CD1c-positive myeloid dendritic cell (primary cell): ENCODE results near the gene OAS2.
"Not testable (repeated sequence)": the region's sequence is repeated elsewhere in the genome, so short reads cannot be mapped to it uniquely, and the experiment has no call there.

Experiments used
- DNase-seq: peaks from one replicate; pipeline ENCODE4 v3.0.0-alpha.2; 2016; ENCODE audit errors: extremely low spot score

OAS2 gene

DNA sequence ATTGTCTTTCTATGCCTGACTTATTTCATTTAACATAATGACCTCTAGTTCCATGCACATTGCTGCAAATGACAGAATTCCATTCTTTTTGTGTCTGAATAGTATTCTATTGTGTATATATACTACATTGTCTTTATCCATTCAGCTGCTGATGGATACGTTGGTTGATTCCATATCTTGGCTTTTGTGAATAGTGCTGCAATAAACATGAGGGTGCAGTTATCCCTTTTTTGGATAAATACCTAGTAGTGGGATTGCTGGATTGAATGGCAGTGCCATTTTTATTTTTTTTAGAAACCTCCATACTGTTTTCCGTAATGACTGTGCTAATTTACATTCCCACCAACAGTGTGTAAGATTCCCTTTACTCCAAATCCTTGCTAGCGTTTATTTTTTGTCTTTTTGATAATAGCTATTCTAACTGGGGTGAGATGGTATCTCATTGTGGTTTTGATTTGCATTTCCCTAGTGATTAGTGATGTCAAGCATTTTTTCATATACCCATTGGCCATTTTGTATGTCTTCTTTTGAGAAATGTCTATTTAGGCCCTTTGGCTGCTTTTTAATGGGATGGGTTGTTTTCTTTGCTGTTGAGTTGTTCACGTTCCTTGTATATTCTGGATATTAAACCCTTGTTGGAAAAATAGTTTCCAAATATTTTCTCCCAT lies 2.3 kb downstream of the OAS2 start:
- peak; percentile 41 for DNase-seq

DNA sequence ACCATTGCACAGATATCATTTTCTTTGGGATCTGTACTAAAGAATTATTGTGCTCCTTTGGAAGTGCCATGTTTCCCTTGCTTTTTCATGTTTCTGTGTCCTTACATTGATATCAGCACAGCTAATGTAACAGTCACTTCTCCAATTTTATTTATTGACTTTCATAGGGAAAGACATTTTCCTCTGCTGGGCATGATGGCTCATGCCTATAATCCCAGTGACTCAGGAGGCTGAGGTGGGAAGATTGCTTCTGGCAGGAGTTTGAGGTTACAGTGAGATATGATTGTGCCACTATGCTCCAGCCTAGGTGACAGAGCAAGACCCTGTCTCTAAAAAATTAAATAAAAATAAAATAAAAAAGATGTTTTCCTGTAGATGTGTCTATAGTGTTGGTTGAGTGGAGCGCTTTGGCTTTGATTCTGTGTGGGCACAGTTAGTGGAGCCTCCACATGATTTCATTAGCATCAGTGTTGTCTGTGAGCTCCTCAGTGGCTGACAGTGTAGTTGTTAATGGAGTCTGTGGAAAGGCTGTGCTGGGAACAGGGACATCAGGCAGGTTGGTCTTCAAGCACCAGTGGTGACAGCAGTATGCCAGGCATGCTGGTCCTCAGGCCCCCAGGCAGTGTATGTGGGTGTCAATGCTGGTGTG lies 7.4 kb downstream of the OAS2 start:
- no peak for DNase-seq

DNA sequence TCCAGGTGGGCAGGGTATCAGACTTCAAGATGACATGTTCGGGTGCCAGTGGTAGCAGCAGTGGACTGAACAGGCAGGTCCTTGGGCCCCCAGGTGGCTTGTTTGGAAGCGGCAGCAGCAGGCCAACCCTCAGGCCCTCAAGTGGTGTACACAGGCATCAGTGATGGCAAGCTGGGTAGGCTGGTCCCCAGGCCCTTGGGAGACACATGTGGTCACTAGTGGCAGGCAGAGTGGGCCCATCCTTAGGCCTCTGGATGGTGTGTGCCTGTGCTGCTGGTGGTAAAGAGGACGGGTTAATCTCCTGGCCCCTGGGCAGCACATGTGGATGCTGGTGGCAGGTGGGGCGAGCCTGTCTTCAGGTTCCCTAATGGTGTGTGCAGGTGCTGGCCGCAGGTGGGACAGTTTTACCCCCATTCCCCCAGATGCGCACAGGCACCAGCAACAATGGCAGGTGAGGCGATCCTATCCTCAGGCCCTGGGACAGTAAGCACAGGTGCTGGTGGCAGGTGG lies 8.0 kb downstream of the OAS2 start:
- no peak for DNase-seq

DNA sequence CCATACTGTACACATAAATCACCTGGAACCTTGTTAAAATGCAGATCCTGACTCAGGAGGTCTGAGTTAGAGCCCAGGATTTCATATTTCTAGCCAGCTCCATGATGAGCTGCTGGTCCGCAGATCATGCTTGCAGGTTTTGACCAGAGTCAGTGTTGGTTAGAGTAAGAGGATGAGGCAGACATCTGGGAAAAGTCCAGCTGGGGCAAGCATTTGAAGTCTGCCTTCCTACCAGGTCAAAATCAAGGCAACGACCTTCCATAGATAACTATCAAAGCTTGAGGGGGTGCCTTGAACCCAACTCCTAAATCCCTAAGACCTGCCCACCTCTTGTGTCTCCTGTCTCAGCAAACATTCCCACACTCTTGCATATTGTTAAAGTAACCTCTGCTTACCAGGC lies 9.2 kb downstream of the OAS2 start:
- no peak for DNase-seq

DNA sequence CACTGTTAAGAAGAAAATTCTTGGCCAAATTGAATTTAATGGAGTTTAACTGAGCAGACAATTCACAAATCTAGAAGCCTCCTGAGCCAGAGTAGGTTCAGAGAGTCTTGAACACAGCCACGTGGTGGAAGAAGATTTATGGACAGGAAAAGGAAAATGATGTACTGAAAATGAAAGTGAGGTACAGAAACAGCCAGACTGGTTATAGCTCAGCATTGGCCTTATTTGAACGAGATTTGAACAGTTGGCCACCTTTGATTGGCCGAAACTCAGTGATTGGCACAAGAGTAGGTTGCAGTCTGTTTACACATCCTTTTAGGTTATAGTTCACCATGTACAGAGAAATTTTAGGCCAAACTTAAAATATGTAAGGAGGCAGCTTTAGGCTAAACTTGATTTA lies 9.9 kb downstream of the OAS2 start:
- DNase-seq = no peak

DNA sequence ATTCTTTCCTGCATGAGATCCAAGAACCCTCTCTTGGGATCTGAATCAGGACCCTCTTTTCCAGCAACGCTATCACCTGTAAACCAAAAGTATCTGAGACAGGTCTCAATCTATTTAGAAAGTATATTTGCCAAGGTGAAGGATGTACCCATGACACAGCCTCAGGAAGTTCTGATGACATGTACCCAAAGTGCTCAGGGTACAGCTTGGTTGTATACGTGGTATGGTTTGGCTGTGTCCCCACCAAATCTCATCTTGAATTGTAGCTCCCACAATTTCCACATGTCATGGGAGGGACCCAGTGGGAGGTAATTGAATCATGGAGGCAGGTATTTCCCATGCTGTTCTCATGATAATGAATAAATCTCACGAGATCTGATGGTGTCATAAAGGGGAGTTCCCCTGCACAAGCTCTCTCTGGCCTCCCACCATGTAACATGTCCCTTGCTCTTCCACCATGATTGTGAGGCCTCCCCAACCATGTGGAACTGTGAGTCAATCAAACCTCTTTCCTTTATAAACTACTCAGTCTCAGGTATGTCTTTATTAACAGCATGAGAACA lies 10.6 kb downstream of the OAS2 start:
- DNase-seq = not testable (repeated sequence)

DNA sequence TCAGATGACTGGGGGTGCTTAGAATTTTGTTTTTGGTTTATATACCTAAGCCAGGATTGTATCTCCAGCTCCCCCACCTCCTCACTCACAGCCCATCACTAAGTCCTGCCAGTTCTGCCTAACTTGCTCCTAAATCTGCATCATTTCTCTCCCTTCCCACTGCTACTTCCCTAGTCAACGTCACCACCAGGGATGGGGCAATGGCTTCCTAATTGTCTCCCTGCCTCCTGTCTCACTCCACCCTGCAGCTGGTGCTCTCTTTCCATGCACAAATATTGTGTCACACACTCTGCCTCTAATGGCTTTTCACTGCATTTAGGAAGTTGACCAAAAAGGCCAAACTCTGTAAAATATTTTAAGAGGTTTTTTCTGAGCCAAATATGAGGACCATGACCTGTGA lies 11.5 kb downstream of the OAS2 start:
- DNase-seq = no peak

DNA sequence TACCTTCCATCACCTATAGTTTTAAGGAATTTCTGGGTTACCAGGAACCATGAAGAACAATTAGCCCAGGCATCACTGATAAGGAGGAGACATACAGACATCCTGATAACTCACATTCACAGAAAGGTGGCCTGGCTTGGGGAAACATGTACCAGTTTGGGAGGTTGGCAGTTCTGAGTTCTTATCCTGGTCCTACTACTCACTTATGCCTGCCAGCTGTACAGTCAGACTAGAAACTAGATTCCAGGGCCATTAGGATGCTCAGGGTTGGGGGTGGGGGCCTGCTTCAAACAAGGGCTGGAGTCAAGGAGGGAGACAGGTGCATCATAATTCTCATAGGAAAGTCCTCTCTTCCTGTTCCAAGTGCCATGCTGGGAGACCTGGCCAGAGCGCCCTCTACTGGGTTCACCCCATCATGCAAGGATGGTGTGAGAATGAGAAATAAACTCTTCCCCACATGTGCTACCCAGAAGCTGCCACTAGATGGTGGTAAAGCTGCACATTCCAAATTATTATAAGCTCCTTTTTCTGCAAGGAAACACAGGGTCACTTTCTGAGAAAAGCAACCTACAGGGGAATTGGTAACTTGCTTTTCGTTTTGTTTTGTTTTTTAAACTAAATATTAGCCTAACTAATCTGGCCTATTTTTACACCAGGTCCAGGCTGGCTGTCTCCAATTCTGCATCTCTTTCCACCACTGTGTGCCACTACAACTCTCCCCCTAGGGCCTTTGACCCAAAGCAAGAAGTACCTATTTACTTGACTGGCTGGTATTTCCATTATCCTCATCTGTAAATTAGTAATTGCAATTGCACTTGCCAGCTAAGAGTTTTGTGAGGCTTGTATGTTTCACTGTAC lies 14.5 kb downstream of the OAS2 start:
- DNase-seq = peak; percentile 74

DNA sequence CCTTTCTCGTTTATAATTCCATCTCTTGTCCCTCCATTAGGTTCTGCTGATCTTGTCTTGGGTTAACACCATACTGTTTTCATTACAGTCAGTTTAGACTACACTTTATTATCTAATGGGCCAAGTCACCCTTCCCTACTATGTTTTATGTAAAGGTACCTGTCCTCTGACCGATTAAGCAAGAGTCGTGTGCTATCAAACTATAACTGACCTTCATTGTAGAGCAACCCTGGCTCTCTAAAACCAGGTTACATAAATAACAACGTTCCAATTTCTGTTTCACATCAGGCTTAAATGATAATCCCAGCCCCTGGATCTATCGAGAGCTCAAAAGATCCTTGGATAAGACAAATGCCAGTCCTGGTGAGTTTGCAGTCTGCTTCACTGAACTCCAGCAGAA lies 16.7 kb downstream of the OAS2 start:
- DNase-seq = no peak

DNA sequence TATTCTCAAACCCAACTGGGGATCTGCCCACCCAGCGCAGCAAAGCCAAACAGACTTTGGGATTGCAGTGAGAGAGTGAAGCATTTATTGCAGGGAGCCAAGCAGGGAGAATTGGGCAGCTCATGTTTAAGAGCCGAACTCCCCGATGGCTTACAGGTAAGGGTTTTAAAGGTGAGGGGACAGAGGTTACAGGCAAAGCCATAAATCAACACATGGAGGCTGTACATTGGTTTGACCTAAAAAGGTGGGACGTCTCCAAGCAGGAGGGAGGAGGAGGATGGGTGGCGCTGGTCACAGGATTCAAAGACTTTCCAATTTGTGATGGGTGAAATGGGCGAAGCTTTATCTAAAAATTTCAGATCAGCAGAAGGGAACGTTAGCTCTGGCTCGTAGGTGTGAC lies 18.2 kb downstream of the OAS2 start:
- DNase-seq = no peak

DNA sequence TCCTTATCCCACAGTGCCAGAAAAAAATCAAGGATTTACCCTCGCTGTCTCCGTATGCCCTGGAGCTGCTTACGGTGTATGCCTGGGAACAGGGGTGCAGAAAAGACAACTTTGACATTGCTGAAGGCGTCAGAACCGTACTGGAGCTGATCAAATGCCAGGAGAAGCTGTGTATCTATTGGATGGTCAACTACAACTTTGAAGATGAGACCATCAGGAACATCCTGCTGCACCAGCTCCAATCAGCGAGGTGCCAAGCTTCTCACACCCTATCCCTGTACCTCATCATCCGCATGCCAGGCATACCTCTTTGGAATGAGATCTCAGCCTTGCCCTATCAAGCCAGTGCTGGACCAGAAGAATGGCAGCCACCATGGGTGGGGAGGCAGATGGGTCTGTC lies 19.2 kb downstream of the OAS2 start:
- DNase-seq = no peak

DNA sequence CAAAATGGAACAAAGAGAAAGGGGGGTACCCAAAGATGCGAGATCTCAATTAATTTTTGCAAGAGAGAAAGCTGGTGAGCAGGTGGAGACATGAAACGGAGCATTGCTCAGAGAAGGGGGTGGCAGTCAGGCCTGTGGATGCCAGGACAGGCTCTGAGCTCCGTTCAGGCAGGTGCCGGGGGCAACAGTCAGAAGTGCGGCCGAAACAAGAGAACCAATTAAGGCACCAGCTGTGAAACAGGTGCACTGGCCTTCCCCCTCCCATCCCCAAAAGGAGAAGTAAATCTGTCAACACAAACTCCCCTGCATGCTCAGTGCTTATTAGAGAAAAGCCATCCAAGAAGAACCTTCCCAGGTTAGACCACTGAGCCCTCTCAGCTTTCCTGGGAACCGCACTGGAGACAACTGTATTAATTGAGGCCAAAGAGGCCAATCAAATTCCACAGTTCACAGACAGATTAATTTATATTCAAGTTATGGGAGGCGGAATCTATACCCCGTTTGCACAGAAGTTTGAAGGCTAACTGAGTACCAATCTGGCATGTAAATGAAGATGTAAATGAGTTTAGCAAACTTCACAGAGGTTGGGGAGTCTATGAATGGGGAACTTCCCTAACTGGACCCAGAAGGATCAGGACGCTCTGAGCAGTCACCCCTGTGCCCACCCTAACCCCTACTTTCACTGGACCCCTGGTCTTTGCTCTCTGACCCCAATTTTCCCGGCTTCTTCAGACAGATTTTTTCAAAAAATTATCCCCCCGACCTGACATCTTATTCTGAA lies 20.9 kb downstream of the OAS2 start:
- DNase-seq = no peak

DNA sequence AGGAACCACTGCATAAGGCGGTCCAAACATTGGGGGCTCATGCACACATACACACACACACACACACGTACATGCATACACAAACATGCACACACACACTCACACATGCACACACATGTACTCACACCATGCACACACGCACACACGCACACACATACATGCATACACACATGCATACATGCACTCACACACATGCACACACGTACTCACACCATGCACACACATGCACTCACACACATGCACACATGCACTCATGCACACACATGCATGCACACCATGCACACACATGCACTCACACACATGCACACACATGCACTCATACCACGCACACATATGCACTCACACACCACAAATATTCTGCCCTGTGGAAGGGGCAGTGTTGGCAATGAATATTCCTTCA lies 22.1 kb downstream of the OAS2 start:
- no peak for DNase-seq

DNA sequence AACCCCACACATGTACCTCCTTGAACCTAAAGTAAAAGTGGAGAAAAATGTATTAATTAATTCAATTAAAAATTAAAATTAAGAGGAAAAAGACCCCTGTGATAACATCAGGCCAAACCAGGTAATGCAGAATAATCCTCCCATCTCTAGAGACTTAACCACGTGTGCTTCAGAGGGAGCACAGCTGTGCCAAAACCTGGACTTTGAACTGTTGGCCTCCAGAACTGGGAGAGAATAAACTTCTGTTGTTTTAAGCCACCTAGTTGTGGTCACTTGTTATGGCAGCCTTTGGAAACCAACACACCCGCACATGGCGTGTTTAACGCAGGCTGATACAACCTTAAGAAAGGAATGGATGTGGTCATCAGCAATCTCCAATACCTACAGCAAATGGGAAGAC lies 23.8 kb downstream of the OAS2 start:
- no peak for DNase-seq

DNA sequence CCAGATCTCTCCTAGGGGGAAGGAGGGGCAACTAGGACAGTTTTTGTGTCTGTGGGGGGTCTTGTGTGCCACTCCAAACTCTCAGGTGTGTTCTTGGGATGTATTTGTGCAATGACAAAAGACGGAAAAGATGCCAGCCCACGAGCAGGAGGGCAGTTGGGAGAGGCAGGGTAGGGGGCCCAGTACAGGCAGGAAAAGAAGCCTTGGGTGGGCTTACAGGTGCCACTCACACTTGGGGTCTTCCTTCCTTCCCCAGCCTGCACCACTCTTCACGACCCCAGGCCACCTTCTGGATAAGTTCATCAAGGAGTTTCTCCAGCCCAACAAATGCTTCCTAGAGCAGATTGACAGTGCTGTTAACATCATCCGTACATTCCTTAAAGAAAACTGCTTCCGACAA lies 24.4 kb downstream of the OAS2 start:
- no peak for DNase-seq

DNA sequence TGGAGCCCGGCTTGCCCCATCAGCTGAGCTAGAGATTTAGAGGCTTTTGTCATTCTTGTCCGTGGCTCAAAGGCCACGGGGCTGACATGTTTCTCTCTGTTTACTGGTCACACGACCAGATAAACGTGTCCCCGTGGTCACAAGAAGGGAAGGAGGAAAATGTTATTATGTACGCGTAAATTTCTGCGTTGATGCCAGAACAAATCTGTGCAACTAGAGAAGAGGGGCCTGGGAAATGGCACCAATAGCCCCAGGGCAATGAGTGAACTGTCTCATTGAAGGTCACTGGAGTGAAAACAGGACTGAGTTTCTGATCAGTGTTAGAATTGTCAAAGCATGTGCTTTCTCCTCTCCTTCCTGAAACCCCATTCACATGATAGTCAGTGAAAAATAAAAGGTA lies 25.3 kb downstream of the OAS2 start:
- no peak for DNase-seq

DNA sequence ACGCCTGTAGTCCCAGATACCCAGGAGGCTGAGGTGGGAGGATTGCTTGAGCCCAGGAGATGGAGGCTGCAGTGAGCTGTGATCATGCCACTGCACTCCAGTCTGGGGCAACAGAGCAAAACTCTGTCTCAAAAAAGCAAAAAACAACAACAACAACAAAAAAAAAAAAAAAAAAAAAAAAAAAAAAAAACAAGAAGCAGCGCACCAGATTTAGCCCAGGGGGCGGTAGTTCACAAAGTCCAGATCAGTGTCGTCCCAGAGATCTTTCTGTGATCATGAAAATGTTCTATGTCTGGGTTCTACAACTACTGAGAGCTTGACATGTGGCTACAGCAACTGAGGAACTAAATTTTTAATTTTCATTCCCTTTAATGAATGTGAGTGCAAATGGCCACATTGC lies 27.4 kb downstream of the OAS2 start:
- no peak for DNase-seq

DNA sequence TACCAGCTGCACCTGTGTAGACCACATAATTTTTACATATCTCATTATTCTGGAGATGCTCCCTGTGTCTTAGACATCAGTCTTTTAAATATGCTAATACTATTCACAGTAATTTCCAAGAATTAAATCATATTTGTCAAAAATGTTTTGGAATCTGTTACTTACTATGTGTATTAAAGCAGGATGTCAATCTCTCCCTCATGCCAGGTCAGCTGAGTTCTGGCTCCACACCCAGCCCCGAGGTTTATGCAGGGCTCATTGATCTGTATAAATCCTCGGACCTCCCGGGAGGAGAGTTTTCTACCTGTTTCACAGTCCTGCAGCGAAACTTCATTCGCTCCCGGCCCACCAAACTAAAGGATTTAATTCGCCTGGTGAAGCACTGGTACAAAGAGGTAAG lies 27.9 kb downstream of the OAS2 start:
- DNase-seq = no peak

DNA sequence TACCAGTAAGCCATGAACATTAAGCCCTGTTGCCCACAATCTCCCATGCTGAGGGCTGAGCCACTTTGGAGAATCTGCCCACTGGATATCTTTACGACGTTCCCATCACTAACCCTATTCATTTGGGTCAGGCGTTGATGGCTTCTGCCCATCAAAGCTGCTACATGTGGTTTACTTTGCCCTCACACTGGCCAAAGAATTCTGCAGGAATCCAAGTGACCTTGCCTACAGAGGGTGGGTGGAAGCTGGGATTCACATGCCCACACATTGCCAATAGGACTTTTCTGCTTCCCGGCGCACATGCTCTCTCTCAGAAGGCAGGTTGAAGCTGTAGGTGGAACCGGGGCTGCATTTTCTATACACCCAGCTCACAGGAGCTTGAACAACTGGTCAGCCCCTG lies 28.3 kb downstream of the OAS2 start:
- no peak for DNase-seq

DNA sequence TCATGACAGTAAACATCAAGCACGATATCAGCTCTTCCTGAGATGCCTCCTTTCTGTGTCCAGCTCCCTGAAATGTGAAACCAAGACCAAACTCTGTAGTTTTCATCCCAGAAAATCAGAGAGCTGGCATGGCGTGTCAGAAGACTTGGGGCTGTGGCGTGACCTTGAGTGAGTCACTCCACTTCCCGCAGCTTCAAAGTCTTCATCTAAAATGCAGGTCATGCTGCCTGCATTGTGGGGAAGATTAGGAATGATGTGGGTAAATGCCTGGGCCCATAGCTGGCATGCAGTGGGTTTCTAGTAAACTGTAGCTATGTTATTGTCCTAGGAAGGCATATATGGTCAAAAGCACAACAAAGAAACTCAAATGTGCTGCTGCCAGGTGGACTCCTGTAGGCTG lies 28.8 kb downstream of the OAS2 start:
- DNase-seq = no peak

DNA sequence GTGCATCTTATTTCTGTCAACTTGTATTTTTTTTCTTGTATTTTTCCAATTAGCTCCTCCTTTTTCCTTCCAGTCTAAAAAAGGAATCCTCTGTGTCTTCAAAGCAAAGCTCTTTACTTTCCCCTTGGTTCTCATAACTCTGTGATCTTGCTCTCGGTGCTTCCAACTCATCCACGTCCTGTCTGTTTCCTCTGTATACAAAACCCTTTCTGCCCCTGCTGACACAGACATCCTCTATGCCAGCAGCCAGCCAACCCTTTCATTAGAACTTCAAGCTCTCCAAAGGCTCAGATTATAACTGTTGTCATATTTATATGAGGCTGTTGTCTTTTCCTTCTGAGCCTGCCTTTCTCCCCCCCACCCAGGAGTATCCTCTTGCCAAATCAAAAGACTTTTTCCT lies 32.4 kb downstream of the OAS2 start:
- no peak for DNase-seq

DNA sequence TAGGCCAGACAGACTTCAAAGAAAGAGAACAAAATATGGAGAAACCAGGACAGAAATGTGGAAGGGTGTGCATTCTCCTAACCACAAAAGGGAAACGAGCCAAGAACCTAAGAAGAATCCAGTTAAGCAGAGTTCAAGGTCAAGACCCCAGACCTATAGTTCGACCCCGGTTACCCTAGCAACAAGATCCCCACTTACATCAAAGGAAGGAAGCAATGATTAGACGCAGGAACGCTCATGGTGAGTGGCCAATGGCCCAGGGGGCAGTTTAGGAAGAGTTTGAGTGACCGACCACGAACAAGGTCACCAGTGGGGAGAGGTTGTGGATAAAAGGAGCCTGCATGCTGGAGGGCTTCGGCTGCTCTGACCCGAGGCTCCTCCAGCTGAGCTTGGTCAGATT lies 36.2 kb downstream of the OAS2 start:
- DNase-seq = no peak
